Measurements from ENCODE around the gene JMJD8.

DNA sequence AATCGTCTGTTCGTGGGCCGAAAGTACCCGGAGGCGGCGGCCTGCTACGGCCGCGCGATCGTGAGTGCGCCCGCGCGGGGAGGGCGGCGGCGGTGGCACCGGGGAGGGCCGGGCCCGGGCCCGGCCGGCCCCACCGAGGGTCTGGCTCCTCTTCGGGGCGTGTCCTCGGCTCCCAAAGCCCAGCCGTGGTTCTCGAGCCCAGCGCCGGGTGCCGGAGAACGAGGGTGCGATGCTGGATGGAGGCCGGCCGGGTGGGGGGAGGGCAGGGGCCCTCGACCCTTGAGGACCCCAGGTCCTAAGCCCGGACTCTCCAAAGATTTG is 3.5 kb downstream of the JMJD8 start:
- no peak for TF ChIP-seq POLR2AphosphoS5 (IDR thresholded peaks at IDR 0.05; ENCODE audit: low read depth)
- TF ChIP-seq, protein P1, sequence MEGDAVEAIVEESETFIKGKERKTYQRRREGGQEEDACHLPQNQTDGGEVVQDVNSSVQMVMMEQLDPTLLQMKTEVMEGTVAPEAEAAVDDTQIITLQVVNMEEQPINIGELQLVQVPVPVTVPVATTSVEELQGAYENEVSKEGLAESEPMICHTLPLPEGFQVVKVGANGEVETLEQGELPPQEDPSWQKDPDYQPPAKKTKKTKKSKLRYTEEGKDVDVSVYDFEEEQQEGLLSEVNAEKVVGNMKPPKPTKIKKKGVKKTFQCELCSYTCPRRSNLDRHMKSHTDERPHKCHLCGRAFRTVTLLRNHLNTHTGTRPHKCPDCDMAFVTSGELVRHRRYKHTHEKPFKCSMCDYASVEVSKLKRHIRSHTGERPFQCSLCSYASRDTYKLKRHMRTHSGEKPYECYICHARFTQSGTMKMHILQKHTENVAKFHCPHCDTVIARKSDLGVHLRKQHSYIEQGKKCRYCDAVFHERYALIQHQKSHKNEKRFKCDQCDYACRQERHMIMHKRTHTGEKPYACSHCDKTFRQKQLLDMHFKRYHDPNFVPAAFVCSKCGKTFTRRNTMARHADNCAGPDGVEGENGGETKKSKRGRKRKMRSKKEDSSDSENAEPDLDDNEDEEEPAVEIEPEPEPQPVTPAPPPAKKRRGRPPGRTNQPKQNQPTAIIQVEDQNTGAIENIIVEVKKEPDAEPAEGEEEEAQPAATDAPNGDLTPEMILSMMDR (conservative IDR thresholded peaks at IDR 0.05; ENCODE audit: low read depth in 2 of 2) = no peak
- TF ChIP-seq, protein P2, sequence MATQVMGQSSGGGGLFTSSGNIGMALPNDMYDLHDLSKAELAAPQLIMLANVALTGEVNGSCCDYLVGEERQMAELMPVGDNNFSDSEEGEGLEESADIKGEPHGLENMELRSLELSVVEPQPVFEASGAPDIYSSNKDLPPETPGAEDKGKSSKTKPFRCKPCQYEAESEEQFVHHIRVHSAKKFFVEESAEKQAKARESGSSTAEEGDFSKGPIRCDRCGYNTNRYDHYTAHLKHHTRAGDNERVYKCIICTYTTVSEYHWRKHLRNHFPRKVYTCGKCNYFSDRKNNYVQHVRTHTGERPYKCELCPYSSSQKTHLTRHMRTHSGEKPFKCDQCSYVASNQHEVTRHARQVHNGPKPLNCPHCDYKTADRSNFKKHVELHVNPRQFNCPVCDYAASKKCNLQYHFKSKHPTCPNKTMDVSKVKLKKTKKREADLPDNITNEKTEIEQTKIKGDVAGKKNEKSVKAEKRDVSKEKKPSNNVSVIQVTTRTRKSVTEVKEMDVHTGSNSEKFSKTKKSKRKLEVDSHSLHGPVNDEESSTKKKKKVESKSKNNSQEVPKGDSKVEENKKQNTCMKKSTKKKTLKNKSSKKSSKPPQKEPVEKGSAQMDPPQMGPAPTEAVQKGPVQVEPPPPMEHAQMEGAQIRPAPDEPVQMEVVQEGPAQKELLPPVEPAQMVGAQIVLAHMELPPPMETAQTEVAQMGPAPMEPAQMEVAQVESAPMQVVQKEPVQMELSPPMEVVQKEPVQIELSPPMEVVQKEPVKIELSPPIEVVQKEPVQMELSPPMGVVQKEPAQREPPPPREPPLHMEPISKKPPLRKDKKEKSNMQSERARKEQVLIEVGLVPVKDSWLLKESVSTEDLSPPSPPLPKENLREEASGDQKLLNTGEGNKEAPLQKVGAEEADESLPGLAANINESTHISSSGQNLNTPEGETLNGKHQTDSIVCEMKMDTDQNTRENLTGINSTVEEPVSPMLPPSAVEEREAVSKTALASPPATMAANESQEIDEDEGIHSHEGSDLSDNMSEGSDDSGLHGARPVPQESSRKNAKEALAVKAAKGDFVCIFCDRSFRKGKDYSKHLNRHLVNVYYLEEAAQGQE (IDR thresholded peaks at IDR 0.05; ENCODE audit: unreplicated experiment) = no peak
- no peak for TF ChIP-seq EZH2 (IDR thresholded peaks at IDR 0.05; ENCODE audit: low read depth, unreplicated experiment)
- TF ChIP-seq CREB1 (CRISPR knock-in tag; IDR thresholded peaks at IDR 0.05; ENCODE audit: low read depth) = no peak
- no peak for TF ChIP-seq EZH2phosphoT487 (IDR thresholded peaks at IDR 0.05; ENCODE audit: unreplicated experiment)
- TF ChIP-seq, protein P3, sequence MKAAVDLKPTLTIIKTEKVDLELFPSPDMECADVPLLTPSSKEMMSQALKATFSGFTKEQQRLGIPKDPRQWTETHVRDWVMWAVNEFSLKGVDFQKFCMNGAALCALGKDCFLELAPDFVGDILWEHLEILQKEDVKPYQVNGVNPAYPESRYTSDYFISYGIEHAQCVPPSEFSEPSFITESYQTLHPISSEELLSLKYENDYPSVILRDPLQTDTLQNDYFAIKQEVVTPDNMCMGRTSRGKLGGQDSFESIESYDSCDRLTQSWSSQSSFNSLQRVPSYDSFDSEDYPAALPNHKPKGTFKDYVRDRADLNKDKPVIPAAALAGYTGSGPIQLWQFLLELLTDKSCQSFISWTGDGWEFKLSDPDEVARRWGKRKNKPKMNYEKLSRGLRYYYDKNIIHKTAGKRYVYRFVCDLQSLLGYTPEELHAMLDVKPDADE (IDR thresholded peaks at IDR 0.05) = no peak
- TF ChIP-seq NANOG (IDR thresholded peaks at IDR 0.05; ENCODE audit: borderline replicate concordance) = no peak
- no peak for TF ChIP-seq ZNF114 (CRISPR knock-in tag; IDR thresholded peaks at IDR 0.05)
- TF ChIP-seq ZNF331 (CRISPR knock-in tag; IDR thresholded peaks at IDR 0.05; ENCODE audit: low read depth) = no peak
- no peak for TF ChIP-seq JUNB (IDR thresholded peaks at IDR 0.05; ENCODE audit: unreplicated experiment)
